NCI-H2107 (cell line): ENCODE measurements around the gene KIAA0232.
A peak's percentile ranks its signal among the peaks of the same experiment; 100 is the strongest.

Experiments
- DNase-seq: peaks from one replicate; lab custom pipeline; 2025; lab: John Stamatoyannopoulos, UW

The KIAA0232 gene

GRCh38 chr4:6852582-6852981, 70.1 kb downstream of the KIAA0232 start:
- DNase-seq, result no peak

GRCh38 chr4:6854098-6854744, 71.7 kb downstream of the KIAA0232 start:
- DNase-seq, result peak; percentile 27

GRCh38 chr4:6855692-6856297, 73.3 kb downstream of the KIAA0232 start:
- DNase-seq, result peak; percentile 73

GRCh38 chr4:6856391-6856790, 73.9 kb downstream of the KIAA0232 start:
- no peak for DNase-seq

GRCh38 chr4:6857009-6857882, 74.7 kb downstream of the KIAA0232 start:
- DNase-seq, result no peak

GRCh38 chr4:6858997-6859396, 76.5 kb downstream of the KIAA0232 start:
- no peak for DNase-seq

GRCh38 chr4:6859543-6859942, 77.0 kb downstream of the KIAA0232 start:
- no peak for DNase-seq

- DNase-seq, result no peak
These were observed 85.9 kb downstream of the KIAA0232 start for GRCh38 chr4:6868386-6868785.

- DNase-seq, result no peak
These were observed 87.4 kb downstream of the KIAA0232 start for GRCh38 chr4:6869944-6870343.

GRCh38 chr4:6873291-6873690, 90.8 kb downstream of the KIAA0232 start:
- no peak for DNase-seq

- DNase-seq, result no peak
These were observed 91.4 kb downstream of the KIAA0232 start for GRCh38 chr4:6873792-6874461.

GRCh38 chr4:6874981-6875380, 92.5 kb downstream of the KIAA0232 start:
- DNase-seq, result no peak

- DNase-seq, result no peak
These were observed 92.9 kb downstream of the KIAA0232 start for GRCh38 chr4:6875431-6875831.

- DNase-seq, result no peak
These were observed 93.9 kb downstream of the KIAA0232 start for GRCh38 chr4:6876440-6876839.

- no peak for DNase-seq
These were observed 94.5 kb downstream of the KIAA0232 start for GRCh38 chr4:6877067-6877466.

- DNase-seq, result no peak
These were observed 96.0 kb downstream of the KIAA0232 start for GRCh38 chr4:6878451-6879059.

- DNase-seq, result no peak
These were observed 98.2 kb downstream of the KIAA0232 start for GRCh38 chr4:6880691-6881090.

GRCh38 chr4:6881908-6882307, 99.4 kb downstream of the KIAA0232 start:
- no peak for DNase-seq

- DNase-seq, result no peak
These were observed 101.9 kb downstream of the KIAA0232 start for GRCh38 chr4:6884341-6884870.

- DNase-seq, result peak; percentile 32
These were observed 103.5 kb downstream of the KIAA0232 start for GRCh38 chr4:6885953-6886557.

- no peak for DNase-seq
These were observed 104.4 kb downstream of the KIAA0232 start for GRCh38 chr4:6886886-6887285.
